Activated gamma-delta T cell (primary cell): ENCODE measurements around the gene UGT1A10.

Experiments used
- DNase-seq: peaks from one replicate; lab custom pipeline; 2025; lab: John Stamatoyannopoulos, UW

The UGT1A10 gene

DNA sequence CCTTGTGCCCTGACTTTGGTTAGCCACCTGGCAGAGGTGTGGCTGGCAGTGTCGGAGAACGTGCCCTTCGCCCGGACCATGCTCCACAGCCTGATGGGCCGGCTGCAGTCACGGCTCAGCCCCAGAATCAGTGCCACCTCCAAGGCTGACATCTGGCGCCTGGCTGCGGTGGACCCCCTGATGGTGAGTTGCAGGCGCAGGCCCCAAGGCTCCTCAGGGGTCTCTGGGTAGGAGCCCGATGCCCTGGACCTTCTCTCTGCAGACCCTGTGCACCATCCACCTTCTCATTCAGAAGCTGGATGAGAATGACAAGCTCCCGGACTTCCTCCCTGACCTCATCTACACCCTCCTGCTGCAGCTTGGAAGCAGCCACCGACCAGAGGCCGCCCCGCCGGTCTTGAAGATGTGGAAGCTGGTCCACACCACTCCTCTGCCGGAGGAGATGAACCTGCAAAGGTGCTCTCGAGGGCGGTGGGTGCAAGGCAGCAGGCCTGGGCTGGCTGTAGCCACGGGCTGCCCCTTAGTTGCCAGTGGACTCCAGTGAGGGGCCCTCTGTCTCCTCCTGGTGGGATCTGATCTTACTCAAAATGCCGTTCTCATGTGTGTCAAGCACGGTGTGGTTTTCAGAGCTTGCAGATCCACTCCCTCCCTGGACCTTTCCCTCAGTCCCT is 186.0 kb downstream of the UGT1A10 start:
- DNase-seq: no peak
